GM23338 (cell line): ENCODE data around the gene SOS1. TPM values are rescaled to one million over a fixed set of nuclear protein-coding genes. Genes with fewer than 3 reads are reported as not detected.

Experiments
- ATAC-seq: fragments of 200-7000 bp; cut with Tn5 transposase; 3 replicates; pipeline ENCODE4 v1.9.1; 2020
- DNase-seq: peaks from one replicate; pipeline ENCODE4 v3.0.0-alpha.2; 2015; ENCODE audit warnings: low spot score
- H2AFZ ChIP-seq: fragments of 200-600 bp; sonication (generic); 2 replicates; pipeline ENCODE4 v1.8.0; 2016; ENCODE audit warnings: antibody characterized with exemption, mild to moderate bottlenecking, moderate library complexity
- H3F3A ChIP-seq: fragments of 200-600 bp; sonication (generic); replicated peaks from 2 replicates; pipeline ENCODE4 v1.8.0; 2017; ENCODE audit warnings: antibody characterized with exemption, mixed run types, low read depth
- H3K27ac ChIP-seq: fragments of 200-600 bp; sonication (generic); 2 replicates; pipeline ENCODE4 v1.6.1; 2016; ENCODE audit warnings: low read depth
- H3K27me3 ChIP-seq: fragments of 200-600 bp; sonication (generic); 2 replicates; pipeline ENCODE4 v1.8.0; 2016; ENCODE audit warnings: mild to moderate bottlenecking, mixed run types, moderate library complexity; ENCODE audit not compliant: insufficient read depth
- H3K36me3 ChIP-seq: fragments of 200-600 bp; sonication (generic); 2 replicates; pipeline ENCODE4 v1.8.0; 2016; ENCODE audit warnings: mild to moderate bottlenecking; ENCODE audit not compliant: insufficient read depth
- H3K4me1 ChIP-seq: fragments of 200-600 bp; sonication (generic); 2 replicates; pipeline ENCODE4 v1.8.0; 2016; ENCODE audit warnings: mild to moderate bottlenecking, moderate library complexity; ENCODE audit not compliant: insufficient read depth
- H3K4me2 ChIP-seq: fragments of 200-600 bp; sonication (generic); 2 replicates; pipeline ENCODE4 v1.7.1; 2017; ENCODE audit warnings: mixed run types
- H3K4me3 ChIP-seq: fragments of 200-600 bp; sonication (generic); 2 replicates; pipeline ENCODE4 v1.6.1; 2016; ENCODE audit warnings: mixed run types
- H3K79me2 ChIP-seq: fragments of 200-600 bp; sonication (generic); replicated peaks from 2 replicates; pipeline ENCODE4 v1.8.0; 2017; ENCODE audit warnings: mild to moderate bottlenecking; ENCODE audit not compliant: insufficient read depth
- H3K9me2 ChIP-seq: fragments of 200-600 bp; sonication (generic); 2 replicates; pipeline ENCODE4 v1.8.0; 2017; ENCODE audit not compliant: insufficient read depth
- H4K20me1 ChIP-seq: fragments of 200-600 bp; sonication (generic); replicated peaks from 2 replicates; pipeline ENCODE4 v1.8.0; 2017; ENCODE audit warnings: mild to moderate bottlenecking; ENCODE audit not compliant: insufficient read depth
- H3K27ac Mint-ChIP-seq: 2 replicates; pipeline ENCODE4 v1.8.0; 2020; ENCODE audit warnings: inconsistent platforms, mild to moderate bottlenecking, moderate library complexity, mixed read lengths
- H3K27me3 Mint-ChIP-seq: 3 replicates; pipeline ENCODE4 v1.8.0; 2022; ENCODE audit warnings: low read depth, mild to moderate bottlenecking, moderate library complexity, mixed read lengths, inconsistent platforms; ENCODE audit not compliant: insufficient read depth, poor library complexity
- H3K36me3 Mint-ChIP-seq: 3 replicates; pipeline ENCODE4 v1.8.0; 2021; ENCODE audit warnings: low read depth, mild to moderate bottlenecking, inconsistent platforms, moderate library complexity, mixed read lengths
- H3K4me1 Mint-ChIP-seq: 3 replicates; pipeline ENCODE4 v1.8.0; 2020; ENCODE audit warnings: mild to moderate bottlenecking, inconsistent platforms, mixed read lengths
- H3K4me3 Mint-ChIP-seq: 3 replicates; pipeline ENCODE4 v1.8.0; 2021; ENCODE audit warnings: moderate library complexity, mild to moderate bottlenecking, inconsistent platforms, mixed read lengths
- H3K9me3 Mint-ChIP-seq: 3 replicates; pipeline ENCODE4 v1.8.0; 2020; ENCODE audit warnings: moderate library complexity, mild to moderate bottlenecking, inconsistent platforms, mixed read lengths
- REST ChIP-seq: IDR thresholded peaks from one replicate; pipeline ENCODE4 v1.6.1; 2018; ENCODE audit warnings: antibody characterized with exemption; ENCODE audit not compliant: unreplicated experiment
- STAT1 ChIP-seq: IDR thresholded peaks from one replicate; pipeline ENCODE4 v1.6.1; 2016; ENCODE audit warnings: antibody characterized with exemption; ENCODE audit not compliant: unreplicated experiment
- polyA plus RNA-seq: library from polyadenylated mRNA; unstranded; fragments of >200 nt; fragmentation: Nextera tagmentation; extraction: Ambion mirVana; gene quantifications from 2 replicates; pipeline ENCODE4 v1.2.1, GENCODE V29; 2016
- total RNA-seq: library from RNA; depleted of rRNA; stranded (reverse); fragments of >200 nt; shearing (Covaris generic); gene quantifications from 2 replicates; pipeline ENCODE4 v1.2.3, GENCODE V29; 2014
- TF ChIP-seq, protein P1 (sequence below): fragments of 250-450 bp; sonication (Bioruptor Pico); IDR thresholded peaks from 2 replicates; pipeline ENCODE4 v1.5.0; 2020; ENCODE audit warnings: mild to moderate bottlenecking, moderate library complexity

The SOS1 gene
- total and polyA plus RNA-seq, 2 experiments from 2014 or later, result 13.4 to 21.9 TPM

GRCh38 chr2:39107156-39107555 is 13.7 kb downstream of the SOS1 start (continued):
- TF ChIP-seq, protein P1, sequence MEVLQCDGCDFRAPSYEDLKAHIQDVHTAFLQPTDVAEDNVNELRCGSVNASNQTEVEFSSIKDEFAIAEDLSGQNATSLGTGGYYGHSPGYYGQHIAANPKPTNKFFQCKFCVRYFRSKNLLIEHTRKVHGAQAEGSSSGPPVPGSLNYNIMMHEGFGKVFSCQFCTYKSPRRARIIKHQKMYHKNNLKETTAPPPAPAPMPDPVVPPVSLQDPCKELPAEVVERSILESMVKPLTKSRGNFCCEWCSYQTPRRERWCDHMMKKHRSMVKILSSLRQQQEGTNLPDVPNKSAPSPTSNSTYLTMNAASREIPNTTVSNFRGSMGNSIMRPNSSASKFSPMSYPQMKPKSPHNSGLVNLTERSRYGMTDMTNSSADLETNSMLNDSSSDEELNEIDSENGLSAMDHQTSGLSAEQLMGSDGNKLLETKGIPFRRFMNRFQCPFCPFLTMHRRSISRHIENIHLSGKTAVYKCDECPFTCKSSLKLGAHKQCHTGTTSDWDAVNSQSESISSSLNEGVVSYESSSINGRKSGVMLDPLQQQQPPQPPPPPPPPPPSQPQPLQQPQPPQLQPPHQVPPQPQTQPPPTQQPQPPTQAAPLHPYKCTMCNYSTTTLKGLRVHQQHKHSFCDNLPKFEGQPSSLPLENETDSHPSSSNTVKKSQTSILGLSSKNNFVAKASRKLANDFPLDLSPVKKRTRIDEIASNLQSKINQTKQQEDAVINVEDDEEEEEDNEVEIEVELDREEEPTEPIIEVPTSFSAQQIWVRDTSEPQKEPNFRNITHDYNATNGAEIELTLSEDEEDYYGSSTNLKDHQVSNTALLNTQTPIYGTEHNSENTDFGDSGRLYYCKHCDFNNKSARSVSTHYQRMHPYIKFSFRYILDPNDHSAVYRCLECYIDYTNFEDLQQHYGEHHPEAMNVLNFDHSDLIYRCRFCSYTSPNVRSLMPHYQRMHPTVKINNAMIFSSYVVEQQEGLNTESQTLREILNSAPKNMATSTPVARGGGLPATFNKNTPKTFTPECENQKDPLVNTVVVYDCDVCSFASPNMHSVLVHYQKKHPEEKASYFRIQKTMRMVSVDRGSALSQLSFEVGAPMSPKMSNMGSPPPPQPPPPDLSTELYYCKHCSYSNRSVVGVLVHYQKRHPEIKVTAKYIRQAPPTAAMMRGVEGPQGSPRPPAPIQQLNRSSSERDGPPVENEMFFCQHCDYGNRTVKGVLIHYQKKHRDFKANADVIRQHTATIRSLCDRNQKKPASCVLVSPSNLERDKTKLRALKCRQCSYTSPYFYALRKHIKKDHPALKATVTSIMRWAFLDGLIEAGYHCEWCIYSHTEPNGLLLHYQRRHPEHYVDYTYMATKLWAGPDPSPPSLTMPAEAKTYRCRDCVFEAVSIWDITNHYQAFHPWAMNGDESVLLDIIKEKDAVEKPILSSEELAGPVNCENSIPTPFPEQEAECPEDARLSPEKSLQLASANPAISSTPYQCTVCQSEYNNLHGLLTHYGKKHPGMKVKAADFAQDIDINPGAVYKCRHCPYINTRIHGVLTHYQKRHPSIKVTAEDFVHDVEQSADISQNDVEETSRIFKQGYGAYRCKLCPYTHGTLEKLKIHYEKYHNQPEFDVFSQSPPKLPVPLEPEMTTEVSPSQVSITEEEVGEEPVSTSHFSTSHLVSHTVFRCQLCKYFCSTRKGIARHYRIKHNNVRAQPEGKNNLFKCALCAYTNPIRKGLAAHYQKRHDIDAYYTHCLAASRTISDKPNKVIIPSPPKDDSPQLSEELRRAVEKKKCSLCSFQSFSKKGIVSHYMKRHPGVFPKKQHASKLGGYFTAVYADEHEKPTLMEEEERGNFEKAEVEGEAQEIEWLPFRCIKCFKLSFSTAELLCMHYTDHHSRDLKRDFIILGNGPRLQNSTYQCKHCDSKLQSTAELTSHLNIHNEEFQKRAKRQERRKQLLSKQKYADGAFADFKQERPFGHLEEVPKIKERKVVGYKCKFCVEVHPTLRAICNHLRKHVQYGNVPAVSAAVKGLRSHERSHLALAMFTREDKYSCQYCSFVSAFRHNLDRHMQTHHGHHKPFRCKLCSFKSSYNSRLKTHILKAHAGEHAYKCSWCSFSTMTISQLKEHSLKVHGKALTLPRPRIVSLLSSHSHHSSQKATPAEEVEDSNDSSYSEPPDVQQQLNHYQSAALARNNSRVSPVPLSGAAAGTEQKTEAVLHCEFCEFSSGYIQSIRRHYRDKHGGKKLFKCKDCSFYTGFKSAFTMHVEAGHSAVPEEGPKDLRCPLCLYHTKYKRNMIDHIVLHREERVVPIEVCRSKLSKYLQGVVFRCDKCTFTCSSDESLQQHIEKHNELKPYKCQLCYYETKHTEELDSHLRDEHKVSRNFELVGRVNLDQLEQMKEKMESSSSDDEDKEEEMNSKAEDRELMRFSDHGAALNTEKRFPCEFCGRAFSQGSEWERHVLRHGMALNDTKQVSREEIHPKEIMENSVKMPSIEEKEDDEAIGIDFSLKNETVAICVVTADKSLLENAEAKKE (CRISPR knock-in tag), result no peak
- no peak for TF ChIP-seq STAT1
- TF ChIP-seq REST, result no peak

- Mint-ChIP-seq H3K27me3 (peaks cover 3% of the 10 kb centered on the region), H3K4me1 (peaks cover 3% of the 10 kb centered on the region; the same call in 1 of the 3 replicates), H3K27ac (no peak overlapping the region), H3K9me3 (no peaks in the 10 kb centered on the region), H3K36me3 (peaks cover 3% of the 10 kb centered on the region; the same call in 1 of the 3 replicates), H3K4me3 (no peak overlapping the region)
- no peak for DNase-seq
- Histone ChIP-seq H3K27ac (no peak overlapping the region), H4K20me1 (peaks cover 11% of the 10 kb centered on the region; the same call in 1 of the 2 replicates), H3K4me1 (no peaks in the 10 kb centered on the region), H3K79me2 (peaks cover 99% of the 10 kb centered on the region), H3K4me3 (no peak overlapping the region), H3K36me3 (no peaks in the 10 kb centered on the region), H3F3A (no peaks in the 10 kb centered on the region), H3K27me3 (no peaks in the 10 kb centered on the region), H3K4me2 (no peak overlapping the region), H2AFZ (no peak overlapping the region), H3K9me2 (no peaks in the 10 kb centered on the region)
- ATAC-seq, result no peak
- TF ChIP-seq, protein P1 (CRISPR knock-in tag), result no peak
Observed at GRCh38 chr2:39099870-39100728, 20.8 kb downstream of the SOS1 start.
